Ascending aorta (tissue), 2 donors: ENCODE results near the gene ATP11C. TPM values are rescaled to one million over a fixed set of nuclear protein-coding genes. Genes with fewer than 3 reads are reported as not detected.
"Not testable (repeated sequence)": the region's sequence is repeated elsewhere in the genome, so short reads cannot be mapped to it uniquely, and the experiment has no call there.

Source experiments
- DNase-seq, 2 donors: peaks; one replicate each; pipeline ENCODE4 v3.0.0-alpha.2; 2019; ENCODE audit warnings: low spot score in 2 of 2
- H3K27ac ChIP-seq, 2 donors: fragments of 200-600 bp; sonication (generic); one replicate each; pipeline ENCODE4 v1.5.1; 2016 to 2017; ENCODE audit warnings: mild to moderate bottlenecking in 1 of 2
- H3K27me3 ChIP-seq: fragments of 200-600 bp; sonication (generic); one replicate; pipeline ENCODE4 v1.5.1; 2017
- H3K36me3 ChIP-seq, 2 donors: fragments of 200-600 bp; sonication (generic); one replicate each; pipeline ENCODE4 v1.5.1; 2016
- H3K4me1 ChIP-seq, 2 donors: fragments of 200-600 bp; sonication (generic); one replicate each; pipeline ENCODE4 v1.5.1; 2016 to 2017; ENCODE audit warnings: mild to moderate bottlenecking in 1 of 2
- H3K4me3 ChIP-seq, 2 donors: fragments of 200-600 bp; sonication (generic); one replicate each; pipeline ENCODE4 v1.5.1; 2016 to 2017; ENCODE audit warnings: mild to moderate bottlenecking in 1 of 2
- H3K9me3 ChIP-seq, 2 donors: fragments of 200-600 bp; sonication (generic); one replicate each; pipeline ENCODE4 v1.5.1; 2016
- intact Hi-C: fragments of 100-400 bp; cut with DNase I; formaldehyde crosslinking; loops from one replicate; pipeline ENCODE4 v1.15.1; 2023
- total RNA-seq: library from RNA; depleted of rRNA; stranded (reverse); fragments of >200 nt; gene quantifications from one replicate; pipeline ENCODE4 v1.1.0, GENCODE V29; 2016
- TF ChIP-seq, protein P1 (sequence below), 3 experiments: fragments of 200-600 bp in 2 of 3; fragments of 450-650 bp in 1 of 3; sonication (generic) in 2 of 3; IDR thresholded peaks; one replicate each; pipeline ENCODE4 v1.5.1; 2016 to 2019; ENCODE audit warnings: antibody characterized with exemption in 3 of 3, mild to moderate bottlenecking in 1 of 3, moderate library complexity in 1 of 3

The ATP11C gene
- total RNA-seq, 1 donor from 2014 or later: 16.4 TPM

DNA sequence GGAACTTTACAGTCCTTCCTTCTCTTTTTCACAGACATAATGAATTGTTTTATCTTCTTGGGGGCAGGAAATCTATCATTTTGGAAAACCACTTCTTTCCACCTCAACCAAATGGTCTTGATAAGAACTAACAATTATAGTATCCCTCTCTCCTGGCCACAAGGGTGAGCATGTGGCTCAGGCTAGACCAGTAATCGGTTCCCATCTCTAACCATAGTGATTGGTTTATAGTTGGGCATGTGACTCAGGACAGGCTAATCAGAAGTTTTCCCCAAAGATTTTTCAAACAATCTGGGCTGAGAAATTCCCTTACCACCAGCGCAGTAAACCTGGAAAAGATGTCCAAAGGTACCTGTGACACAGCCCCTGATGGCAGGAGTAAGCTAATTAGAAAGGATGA is 36.4 kb upstream of the ATP11C start:
- Histone ChIP-seq H3K27me3 (no peaks in the 10 kb centered on the region), H3K36me3 (no peaks in the 10 kb centered on the region), H3K4me1 (no peaks in the 10 kb centered on the region), H3K27ac (no peak overlapping the region), H3K4me3 (no peak overlapping the region), H3K9me3 (no peaks in the 10 kb centered on the region)
- TF ChIP-seq, protein P1, sequence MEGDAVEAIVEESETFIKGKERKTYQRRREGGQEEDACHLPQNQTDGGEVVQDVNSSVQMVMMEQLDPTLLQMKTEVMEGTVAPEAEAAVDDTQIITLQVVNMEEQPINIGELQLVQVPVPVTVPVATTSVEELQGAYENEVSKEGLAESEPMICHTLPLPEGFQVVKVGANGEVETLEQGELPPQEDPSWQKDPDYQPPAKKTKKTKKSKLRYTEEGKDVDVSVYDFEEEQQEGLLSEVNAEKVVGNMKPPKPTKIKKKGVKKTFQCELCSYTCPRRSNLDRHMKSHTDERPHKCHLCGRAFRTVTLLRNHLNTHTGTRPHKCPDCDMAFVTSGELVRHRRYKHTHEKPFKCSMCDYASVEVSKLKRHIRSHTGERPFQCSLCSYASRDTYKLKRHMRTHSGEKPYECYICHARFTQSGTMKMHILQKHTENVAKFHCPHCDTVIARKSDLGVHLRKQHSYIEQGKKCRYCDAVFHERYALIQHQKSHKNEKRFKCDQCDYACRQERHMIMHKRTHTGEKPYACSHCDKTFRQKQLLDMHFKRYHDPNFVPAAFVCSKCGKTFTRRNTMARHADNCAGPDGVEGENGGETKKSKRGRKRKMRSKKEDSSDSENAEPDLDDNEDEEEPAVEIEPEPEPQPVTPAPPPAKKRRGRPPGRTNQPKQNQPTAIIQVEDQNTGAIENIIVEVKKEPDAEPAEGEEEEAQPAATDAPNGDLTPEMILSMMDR (IDR thresholded peaks at IDR 0.05): no peak
- intact Hi-C loops: no loop called here
- no peak for DNase-seq

DNA sequence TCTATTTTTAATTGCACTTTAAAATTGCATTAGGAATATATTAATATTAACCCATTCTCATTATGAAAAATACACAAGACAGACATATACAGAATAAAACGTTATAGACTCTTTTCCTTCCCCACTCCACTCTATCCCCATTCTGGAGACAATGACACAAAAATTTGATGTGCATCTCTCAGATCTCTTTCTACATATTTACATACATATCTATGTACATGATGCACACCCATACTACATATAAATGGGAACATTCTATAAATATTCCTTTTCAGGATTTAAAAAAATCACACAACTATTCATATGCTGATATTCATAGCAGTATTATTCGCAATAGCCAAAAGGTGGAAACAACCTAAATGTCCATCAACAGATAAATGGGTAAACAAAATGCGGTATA is 34.9 kb upstream of the ATP11C start:
- TF ChIP-seq, protein P1 (IDR thresholded peaks at IDR 0.05): no peak

DNA sequence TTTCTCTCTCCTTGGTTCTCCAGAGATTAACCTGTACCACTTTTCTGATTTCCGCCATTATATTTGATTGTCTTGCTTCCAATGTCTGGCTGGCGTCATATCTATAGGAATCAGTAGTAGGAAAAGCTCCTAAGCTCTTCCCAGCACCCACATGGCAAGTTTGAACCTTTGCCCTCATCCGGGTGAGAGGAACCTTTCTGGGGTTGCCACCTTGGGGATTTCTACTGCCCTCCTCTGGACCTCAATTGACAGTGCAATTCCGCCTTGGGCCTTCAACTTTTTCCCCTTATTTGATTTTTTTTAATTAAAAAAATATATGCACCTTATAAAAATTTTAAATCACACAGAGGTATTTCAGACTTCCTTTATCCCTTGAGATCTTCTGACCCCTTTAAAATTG is 34.4 kb upstream of the ATP11C start:
- Histone ChIP-seq H3K27me3 (no peaks in the 10 kb centered on the region), H3K9me3 (no peaks in the 10 kb centered on the region), H3K4me3 (no peak overlapping the region), H3K36me3 (no peaks in the 10 kb centered on the region), H3K27ac (no peak overlapping the region), H3K4me1 (no peaks in the 10 kb centered on the region)
- TF ChIP-seq, protein P1 (IDR thresholded peaks at IDR 0.05): no peak
- intact Hi-C loops: no loop called here
- no peak for DNase-seq

More for the DNA sequence above, 34.9 kb upstream of the ATP11C start:
- Histone ChIP-seq H3K4me1 (no peaks in the 10 kb centered on the region), H3K27me3 (no peaks in the 10 kb centered on the region), H3K4me3 (no peak overlapping the region), H3K9me3 (no peaks in the 10 kb centered on the region), H3K36me3 (no peaks in the 10 kb centered on the region), H3K27ac (no peak overlapping the region)
- no peak for DNase-seq
- intact Hi-C loops: no loop called here

DNA sequence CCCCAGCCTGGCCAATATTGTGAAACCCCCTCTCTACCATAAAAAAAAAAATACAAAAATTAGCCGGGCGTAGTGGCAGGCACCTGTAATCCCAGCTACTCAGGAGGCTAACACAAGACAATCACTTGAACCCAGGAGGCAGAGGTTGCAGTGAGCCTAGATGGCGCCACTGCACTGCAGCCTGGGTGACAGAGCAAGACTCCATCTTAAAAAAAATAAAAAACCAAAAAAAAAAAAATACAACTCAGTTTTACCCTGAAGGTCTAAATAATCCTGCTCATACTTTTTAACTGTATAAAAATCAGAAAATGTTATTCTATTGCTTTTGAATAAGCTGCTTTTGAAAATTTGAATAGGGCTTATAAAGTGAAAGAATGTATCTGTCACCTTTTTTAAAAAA is 33.3 kb upstream of the ATP11C start:
- intact Hi-C loops, DNase-seq, H3K36me3 ChIP-seq, H3K4me1 ChIP-seq, H3K27ac ChIP-seq, H3K4me3 ChIP-seq, H3K9me3 ChIP-seq, H3K27me3 ChIP-seq: not testable (repeated sequence)

DNA sequence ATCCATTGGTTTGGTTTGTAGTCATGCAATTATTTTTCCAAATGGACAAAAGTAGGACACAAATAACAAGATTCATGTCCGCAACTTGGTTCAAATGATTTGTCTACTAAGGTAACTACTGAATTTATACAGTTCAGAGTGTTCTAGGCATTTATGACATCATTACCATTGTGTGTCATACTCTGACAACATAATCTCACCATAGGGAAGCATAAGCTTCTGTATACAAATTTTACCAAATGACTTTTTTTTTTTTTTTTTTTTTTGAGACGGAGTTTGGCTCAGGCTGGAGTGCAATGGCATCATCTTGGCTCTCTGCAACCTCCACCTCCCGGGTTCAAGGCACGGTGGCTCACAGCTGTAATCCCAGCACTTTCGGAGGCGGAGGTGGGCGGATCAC is 32.6 kb upstream of the ATP11C start, which contains the start of gene CXorf66:
Gene CXorf66, minus strand, starts transcription at position 101 of the 400 bp plus-strand sequence. Its CDS starts 25 bp downstream, at position 76.
- intact Hi-C loops: no loop called here
- no peak within 1 kb of the TSS for H3K4me3 ChIP-seq
- H3K9me3 ChIP-seq: no peaks in the 10 kb centered on the region
- no peaks in the 10 kb centered on the region for H3K4me1 ChIP-seq
- TF ChIP-seq, protein P1 (IDR thresholded peaks at IDR 0.05): no peak
- no peak for DNase-seq
- no peaks in the 10 kb centered on the region for H3K36me3 ChIP-seq
- H3K27me3 ChIP-seq: no peaks in the 10 kb centered on the region
- H3K27ac ChIP-seq: no peak within 1 kb of the TSS

DNA sequence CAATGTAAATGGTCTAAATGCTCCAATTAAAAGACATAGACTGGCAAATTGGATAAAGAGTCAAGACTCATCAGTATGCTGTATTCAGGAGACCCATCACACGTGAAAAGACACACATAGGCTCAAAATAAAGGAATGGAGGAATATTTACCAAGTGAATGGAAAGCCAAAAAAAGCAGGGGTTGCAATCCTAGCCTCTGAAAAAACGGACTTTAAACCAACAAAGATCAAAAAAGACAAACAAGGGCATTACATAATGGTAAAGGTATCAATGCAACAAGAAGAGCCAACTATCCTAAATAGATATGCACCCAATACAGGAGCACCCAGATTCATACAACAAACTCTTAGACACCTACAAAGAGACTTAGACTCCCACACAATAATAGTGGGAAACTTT is 28.2 kb upstream of the ATP11C start:
- intact Hi-C loops, H3K9me3 ChIP-seq, H3K27ac ChIP-seq, H3K4me3 ChIP-seq, H3K27me3 ChIP-seq, H3K4me1 ChIP-seq, H3K36me3 ChIP-seq, DNase-seq: not testable (repeated sequence)

DNA sequence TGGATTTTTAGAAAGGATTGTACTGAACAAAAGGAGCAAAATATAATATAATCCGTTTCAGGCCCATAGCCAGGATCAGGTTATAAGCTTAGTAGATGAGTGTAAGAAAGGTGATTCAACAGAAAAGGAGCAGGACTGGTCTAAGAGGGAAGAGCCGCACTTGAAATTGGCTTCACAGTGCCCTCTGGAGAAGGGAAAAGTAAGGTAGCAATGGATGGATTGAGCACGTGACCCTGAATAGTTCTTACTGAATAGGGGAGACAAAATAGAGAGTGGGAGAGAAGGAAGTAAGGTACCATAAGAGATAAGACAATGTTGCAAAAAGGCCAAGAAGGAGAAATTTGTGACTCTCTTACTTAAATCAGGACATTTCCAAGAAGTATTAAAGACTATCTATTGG is 16.9 kb upstream of the ATP11C start:
- H3K36me3 ChIP-seq: no peaks in the 10 kb centered on the region
- no peaks in the 10 kb centered on the region for H3K27me3 ChIP-seq
- no peak for DNase-seq
- TF ChIP-seq, protein P1 (IDR thresholded peaks at IDR 0.05): no peak
- no peaks in the 10 kb centered on the region for H3K4me1 ChIP-seq
- intact Hi-C loops: no loop called here
- no peaks in the 10 kb centered on the region for H3K9me3 ChIP-seq
- no peak overlapping the region for H3K27ac ChIP-seq
- H3K4me3 ChIP-seq: no peak overlapping the region
